GM18499 (cell line): ENCODE measurements around the gene AGAP6.
"Not testable (repeated sequence)": the region's sequence is repeated elsewhere in the genome, so short reads cannot be mapped to it uniquely, and the experiment has no call there.

Experiments used
- ATAC-seq: cut with Tn5 transposase; IDR thresholded peaks from one replicate; pipeline ENCODE4 v1.9.1; 2021; ENCODE audit warnings: moderate number of reproducible peaks; ENCODE audit not compliant: insufficient read depth, unreplicated experiment

The AGAP6 gene

GRCh38 chr10:49988376-49988775, at the start of gene AGAP6:
AGAP6 (plus strand) TSS chr10:49988406; CDS start chr10:49988716, 310 bp downstream.
- ATAC-seq = not testable (repeated sequence)

GRCh38 chr10:49941447-49942338, 46.5 kb upstream of the AGAP6 start, which contains the start of the genes PARG and TIMM23B:
PARG (minus strand) TSS chr10:49942027; CDS start chr10:49941725, 302 bp downstream.
TIMM23B (plus strand) TSS chr10:49942053; CDS start chr10:49942195, 142 bp downstream.
- peak; percentile 38 for ATAC-seq

- peak; percentile 17 for ATAC-seq
These were observed 45.9 kb upstream of the AGAP6 start for GRCh38 chr10:49942339-49942705.

GRCh38 chr10:49943607-49944006, 44.6 kb upstream of the AGAP6 start:
- not testable (repeated sequence) for ATAC-seq

- peak; percentile 82 for ATAC-seq
These were observed 40.1 kb upstream of the AGAP6 start for GRCh38 chr10:49948142-49948541.

GRCh38 chr10:49948737-49949136, 39.5 kb upstream of the AGAP6 start:
- ATAC-seq = not testable (repeated sequence)

GRCh38 chr10:49952006-49952405, 36.2 kb upstream of the AGAP6 start:
- not testable (repeated sequence) for ATAC-seq

GRCh38 chr10:49953122-49953521, 35.1 kb upstream of the AGAP6 start:
- ATAC-seq = not testable (repeated sequence)

- not testable (repeated sequence) for ATAC-seq
These were observed 17.8 kb upstream of the AGAP6 start for GRCh38 chr10:49970331-49970857.

- not testable (repeated sequence) for ATAC-seq
These were observed 16.7 kb upstream of the AGAP6 start for GRCh38 chr10:49971466-49971865.

- not testable (repeated sequence) for ATAC-seq
These were observed 16.1 kb upstream of the AGAP6 start for GRCh38 chr10:49972094-49972493.

- ATAC-seq = not testable (repeated sequence)
These were observed 10.4 kb upstream of the AGAP6 start for GRCh38 chr10:49977756-49978155.

GRCh38 chr10:49987207-49987606, 999 bp upstream of the AGAP6 start:
- ATAC-seq = not testable (repeated sequence)

- ATAC-seq = not testable (repeated sequence)
These were observed 7.1 kb downstream of the AGAP6 start for GRCh38 chr10:49995321-49995720.

- ATAC-seq = not testable (repeated sequence)
These were observed 25.8 kb downstream of the AGAP6 start for GRCh38 chr10:50014024-50014423.

- ATAC-seq = not testable (repeated sequence)
These were observed 27.5 kb downstream of the AGAP6 start for GRCh38 chr10:50015596-50016220.

- ATAC-seq = not testable (repeated sequence)
These were observed 28.7 kb downstream of the AGAP6 start for GRCh38 chr10:50016926-50017325.

GRCh38 chr10:50017646-50018045, 29.4 kb downstream of the AGAP6 start:
- ATAC-seq = not testable (repeated sequence)

GRCh38 chr10:50019279-50019678, 31.1 kb downstream of the AGAP6 start:
- not testable (repeated sequence) for ATAC-seq

- not testable (repeated sequence) for ATAC-seq
These were observed 32.3 kb downstream of the AGAP6 start for GRCh38 chr10:50020451-50021024.
